ENCODE measurements around the gene LSAMP.

The LSAMP gene

DNA sequence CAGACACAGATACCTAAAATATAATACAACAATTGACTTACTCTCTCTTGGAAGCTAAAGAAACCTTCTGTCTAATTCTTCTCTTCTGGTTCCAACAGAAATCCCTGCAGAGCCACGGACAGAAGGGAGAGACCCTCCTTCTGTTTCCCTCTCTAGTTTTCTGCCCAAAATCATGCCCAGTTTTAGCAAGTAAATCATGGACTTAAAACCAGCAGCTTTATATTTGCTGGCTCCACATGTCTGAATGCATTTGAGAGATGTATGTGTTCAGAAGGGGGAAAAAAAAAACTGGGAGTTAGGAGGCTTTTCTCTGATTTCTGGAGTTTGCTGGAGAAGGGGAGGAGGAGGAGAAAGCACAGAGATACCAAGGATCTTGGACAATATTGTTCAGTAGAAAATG lies 147.1 kb downstream of the LSAMP start:
- DNase-seq: no peak

DNA sequence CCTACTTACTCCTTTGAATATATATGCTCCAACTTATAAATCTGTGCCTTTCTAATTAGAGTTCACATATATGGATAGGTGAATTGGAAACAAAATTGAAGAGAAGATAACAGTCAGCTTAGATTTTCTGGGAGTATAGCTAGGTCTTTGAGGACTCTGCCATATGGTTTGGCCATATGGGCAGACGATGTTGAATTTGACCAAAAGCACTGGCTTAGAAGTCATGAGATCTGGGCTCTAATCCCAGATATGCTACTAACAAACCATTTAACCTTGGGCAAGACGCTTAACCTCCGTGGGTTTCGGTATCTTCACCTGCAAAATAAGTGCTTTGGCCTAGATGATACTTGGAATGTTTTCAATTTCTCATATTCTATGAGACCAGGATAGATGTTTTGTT lies 154.1 kb downstream of the LSAMP start:
- DNase-seq: no peak

- no peak for DNase-seq
Measured at GRCh38 chr3:116288485-116288884, 156.8 kb downstream of the LSAMP start.

DNA sequence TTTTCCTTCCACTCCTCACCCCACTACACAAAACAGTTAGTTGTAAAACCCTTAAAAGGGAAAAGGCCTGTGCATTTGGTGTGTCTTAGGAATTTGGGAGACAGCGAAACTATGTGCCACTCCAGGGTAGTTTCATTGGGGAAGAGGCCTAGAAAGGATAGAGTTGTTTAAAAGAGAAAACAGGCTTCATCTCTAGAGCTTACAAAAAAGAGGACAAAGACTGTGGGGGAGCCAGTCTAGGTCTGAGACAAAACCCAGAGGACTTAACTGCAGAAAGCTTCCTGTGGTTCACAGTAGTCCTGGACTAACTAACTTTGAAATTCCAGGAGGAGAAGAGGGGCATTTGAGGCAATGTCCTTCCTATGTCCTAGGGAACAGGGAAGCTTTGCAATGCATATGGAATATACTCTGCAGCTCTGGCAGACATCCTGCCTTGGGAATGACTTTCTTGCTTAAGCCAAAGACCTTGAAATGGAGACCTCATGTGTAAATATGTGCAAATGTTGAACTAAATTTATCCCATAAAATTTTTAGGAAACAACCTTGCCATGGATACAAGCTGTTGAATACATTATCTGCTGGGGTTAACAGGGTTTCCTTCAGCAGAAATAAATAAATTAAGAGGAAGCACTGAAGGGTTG lies 159.4 kb downstream of the LSAMP start:
- DNase-seq: no peak

DNA sequence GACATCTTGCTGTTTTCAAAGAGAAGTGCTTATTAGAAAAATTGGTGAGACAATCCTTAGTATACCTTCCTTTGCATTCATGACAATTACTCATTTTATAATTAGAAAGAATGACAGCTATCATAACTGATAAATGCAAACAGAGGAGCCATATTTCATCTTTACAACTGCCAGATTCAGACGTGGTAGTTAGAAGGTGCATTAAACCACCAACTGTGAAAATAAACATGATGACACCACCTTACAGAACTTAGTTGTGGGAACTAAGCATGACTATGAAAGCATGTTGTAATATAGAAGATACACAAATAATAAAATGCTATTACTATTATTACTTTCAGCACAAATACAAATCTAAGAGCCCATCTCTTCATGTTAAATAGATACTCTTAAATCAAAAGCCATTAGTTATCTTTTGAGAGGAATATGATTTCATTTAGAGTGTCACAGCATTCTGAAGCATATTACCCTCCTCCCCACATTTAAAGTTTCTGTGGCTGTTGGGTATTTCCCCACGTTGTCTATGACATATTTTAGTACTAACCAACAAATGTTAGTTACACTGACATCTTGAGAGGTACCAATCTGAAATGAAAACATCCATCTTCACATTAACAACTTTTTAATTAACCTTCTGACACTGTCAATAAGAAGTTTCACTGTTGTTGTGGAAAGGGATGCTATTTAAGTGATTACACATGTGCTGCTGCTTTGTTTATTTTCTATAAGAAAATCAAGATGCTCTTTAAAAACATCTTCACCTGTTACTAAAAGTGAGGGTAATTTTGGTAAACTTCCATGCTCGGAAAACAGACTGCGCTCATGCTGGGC lies 163.8 kb downstream of the LSAMP start:
- no peak for DNase-seq

- peak in 34 of 56 donors; percentile 1 to 66 (median 22) for DNase-seq
Measured at GRCh38 chr3:116280130-116280740, 165.1 kb downstream of the LSAMP start.

- no peak for DNase-seq
Measured at GRCh38 chr3:116276675-116277074, 168.6 kb downstream of the LSAMP start.

- DNase-seq: no peak
Measured at GRCh38 chr3:116270056-116270455, 175.2 kb downstream of the LSAMP start.

DNA sequence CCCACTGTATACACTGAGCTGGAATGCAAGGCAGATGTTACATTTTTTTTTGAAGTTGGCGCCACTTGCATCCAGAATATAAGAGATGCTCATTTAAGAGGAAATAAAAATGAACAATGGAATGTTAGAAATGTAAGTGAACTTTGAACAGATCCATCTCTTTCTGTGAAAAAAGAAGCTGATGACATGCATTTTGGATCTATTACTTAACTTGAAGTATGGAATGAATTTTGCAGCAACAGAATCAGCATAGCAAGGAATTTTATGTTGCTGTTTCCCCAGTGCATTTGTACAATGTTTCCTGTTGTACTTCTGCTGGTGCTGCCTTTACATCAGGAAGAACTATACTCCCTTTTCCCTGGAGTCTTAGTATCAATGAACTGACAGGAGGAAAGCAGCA lies 178.2 kb downstream of the LSAMP start:
- DNase-seq: no peak

DNA sequence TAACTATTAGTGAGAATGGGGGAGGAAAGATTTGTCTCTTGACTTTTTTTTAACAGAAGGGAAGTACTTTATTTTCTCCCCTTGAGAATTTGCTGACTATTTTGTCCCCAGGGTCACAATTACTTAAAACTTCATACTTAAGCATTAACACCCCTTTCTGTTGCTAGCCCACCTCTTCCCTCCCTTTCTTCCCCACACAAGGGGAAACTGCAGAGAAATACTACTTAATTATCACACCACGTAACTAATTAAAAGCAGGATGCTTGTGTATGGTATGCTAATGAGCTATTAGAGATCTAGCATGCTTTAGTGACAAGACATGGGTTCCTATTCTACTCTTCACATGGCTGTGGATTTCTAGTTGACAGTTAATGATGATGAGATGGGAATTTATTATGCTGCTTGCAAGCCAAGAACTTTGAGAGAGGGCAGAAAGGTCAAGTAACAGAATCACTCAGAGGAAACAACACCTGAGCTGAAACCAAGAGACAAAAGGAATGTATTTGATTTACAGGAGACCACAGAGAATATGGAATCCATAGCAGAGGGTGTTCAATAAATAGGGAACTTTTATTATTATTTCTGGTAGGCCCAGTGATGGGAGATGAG lies 179.2 kb downstream of the LSAMP start:
- no peak for DNase-seq

DNA sequence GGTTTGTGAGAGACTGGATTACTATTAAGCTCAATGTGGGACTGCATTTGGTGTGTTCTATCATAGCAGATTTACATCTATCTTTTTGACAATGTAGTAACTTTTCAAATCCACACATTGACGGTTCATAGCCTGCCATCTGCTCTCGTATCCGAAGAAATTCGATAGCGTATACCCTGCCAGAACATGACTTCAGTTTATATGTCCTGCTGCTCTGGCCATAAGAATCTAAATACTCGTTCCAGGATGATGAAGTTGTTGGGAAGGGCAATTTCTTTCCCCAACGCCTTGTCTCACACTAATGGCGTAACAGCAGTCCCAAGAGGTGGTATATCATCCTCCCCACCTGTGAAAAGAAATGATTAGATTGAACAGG lies 180.0 kb downstream of the LSAMP start:
- DNase-seq: no peak

DNA sequence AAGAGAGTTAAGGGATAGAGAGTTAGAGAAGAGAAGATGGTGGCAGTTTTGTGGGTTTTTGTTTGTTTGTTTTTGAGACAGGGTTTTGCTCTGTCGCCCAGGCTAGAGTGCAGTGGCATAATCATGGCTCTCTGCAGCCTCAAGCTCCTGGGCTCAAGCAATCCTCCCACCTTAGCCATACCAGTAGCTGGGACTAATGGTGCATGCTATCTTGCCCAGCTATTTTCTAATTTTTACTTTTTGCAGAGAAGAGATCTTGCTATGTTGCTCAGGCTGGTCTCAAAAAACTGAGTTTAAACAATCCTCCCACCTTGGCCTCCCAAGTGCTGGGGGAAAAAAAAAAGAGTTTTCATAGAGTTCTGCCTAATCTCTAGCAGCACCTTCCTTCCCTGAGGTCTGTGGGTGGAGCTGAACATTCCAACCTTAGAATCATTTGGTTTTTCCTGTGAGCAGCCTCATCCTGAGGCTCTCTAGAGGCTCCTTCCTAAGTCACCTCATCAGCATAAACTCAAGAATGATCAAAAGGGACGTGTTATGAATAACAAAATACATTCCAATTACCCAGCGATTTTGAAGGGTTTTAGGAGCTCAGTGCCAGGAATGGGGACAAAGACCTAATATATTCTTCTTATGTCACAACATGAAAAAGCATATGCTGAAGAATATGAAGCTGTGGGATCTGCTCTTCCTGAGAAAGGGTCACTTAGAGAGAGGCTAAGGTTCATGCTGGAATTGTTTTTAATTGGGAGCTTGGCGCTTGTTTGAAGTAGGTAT lies 180.6 kb downstream of the LSAMP start:
- no peak for DNase-seq

GRCh38 chr3:116263842-116264545 lies 181.3 kb downstream of the LSAMP start:
- no peak for DNase-seq

- DNase-seq: no peak
Measured at GRCh38 chr3:116260491-116260890, 184.8 kb downstream of the LSAMP start.

DNA sequence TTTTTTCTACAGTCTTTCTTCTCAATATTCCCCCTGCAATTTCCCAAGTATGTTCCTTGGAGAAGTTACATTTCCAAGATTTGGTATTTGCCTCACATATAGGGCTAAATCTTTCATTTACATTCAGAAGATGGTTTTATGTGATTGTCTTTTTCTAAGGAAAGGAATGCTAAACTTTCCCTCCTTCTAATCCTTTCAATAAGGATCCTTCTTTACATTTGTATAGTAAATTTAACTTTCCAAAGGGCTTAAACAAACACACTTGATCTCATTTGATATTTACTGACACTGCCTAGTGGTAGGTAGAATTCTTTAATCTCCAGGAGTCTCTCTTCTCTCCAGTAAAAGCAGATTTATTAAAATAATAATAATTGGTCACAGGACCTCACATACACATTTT lies 185.3 kb downstream of the LSAMP start:
- DNase-seq: no peak

- DNase-seq: no peak
Measured at GRCh38 chr3:116256843-116257485, 188.3 kb downstream of the LSAMP start.

DNA sequence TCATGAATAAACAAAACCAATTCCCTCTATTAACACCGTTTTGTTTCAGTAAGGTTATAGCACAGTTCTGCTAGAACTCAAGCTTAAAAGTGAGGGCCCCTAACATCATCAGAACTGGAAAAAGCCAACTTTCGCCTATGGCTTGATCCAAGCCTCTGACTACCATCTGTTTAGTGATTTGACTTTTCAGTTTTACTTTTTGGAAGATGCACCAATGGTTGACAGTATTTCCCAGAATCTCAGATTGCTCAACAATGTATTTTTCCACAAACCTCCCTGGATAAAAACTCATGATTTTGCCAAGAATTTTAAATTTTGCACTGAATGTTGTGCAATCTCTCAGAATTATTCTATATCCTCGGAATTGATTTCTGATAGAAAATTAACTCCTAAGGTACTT lies 190.7 kb downstream of the LSAMP start:
- no peak for DNase-seq

- no peak for DNase-seq
Measured at GRCh38 chr3:116253511-116253910, 191.8 kb downstream of the LSAMP start.

DNA sequence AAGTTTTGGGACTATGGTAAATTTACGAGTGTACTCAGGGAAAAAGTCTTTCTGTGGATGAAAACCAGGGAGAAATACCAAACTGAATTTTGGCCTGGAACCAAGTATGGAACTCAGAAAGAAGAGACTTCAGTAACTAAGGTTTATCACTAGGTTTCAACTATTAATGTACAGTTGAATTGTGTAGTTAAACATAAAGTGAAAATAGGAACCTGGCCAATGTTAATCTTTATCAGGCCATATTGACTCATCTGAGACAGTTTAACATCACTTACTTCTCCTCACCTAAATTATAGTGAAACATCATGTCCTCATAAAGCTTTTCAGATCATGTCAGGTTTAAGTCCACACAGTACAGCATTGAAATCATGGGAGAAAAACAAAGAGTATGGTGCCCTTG lies 197.7 kb downstream of the LSAMP start:
- DNase-seq: no peak

DNA sequence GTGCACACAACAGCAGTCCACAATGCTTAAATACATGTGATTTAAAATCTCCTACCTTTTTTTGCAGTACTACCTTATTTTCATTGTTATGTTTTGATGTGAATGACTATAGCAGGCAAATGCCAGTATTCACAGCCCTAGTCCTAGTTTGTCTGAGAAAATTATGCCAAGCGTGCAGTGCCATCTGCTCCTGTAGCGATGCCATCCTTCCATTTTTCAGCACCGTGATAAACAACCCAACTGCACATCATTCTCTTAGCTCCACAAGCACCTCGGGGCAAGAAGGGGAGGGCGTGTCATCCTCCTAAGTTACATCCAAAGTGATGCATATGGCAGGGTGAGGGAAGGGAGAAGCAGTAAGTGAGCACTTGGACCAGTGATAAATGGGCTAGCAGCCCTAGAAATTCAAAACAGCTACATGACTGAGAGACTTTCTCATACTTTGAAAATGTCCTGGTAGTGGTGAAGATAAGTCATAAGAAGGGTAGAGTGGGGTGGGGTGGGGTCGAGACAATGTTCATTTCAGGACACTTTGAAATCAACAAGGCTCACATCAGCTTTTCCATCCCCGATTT lies 198.8 kb downstream of the LSAMP start:
- DNase-seq: peak in 5 of 56 donors; percentile 0 to 13 (median 5)

Data from amygdala (tissue), 56 donors.